GM19099 (cell line): ENCODE data around the gene ETS1.

Source experiments
- POLR2A ChIP-seq: IDR thresholded peaks from 3 replicates; pipeline ENCODE4 v1.6.1; 2011; ENCODE audit warnings: low read depth; ENCODE audit not compliant: insufficient read length; ENCODE audit errors: extremely low read depth

Gene ETS1

DNA sequence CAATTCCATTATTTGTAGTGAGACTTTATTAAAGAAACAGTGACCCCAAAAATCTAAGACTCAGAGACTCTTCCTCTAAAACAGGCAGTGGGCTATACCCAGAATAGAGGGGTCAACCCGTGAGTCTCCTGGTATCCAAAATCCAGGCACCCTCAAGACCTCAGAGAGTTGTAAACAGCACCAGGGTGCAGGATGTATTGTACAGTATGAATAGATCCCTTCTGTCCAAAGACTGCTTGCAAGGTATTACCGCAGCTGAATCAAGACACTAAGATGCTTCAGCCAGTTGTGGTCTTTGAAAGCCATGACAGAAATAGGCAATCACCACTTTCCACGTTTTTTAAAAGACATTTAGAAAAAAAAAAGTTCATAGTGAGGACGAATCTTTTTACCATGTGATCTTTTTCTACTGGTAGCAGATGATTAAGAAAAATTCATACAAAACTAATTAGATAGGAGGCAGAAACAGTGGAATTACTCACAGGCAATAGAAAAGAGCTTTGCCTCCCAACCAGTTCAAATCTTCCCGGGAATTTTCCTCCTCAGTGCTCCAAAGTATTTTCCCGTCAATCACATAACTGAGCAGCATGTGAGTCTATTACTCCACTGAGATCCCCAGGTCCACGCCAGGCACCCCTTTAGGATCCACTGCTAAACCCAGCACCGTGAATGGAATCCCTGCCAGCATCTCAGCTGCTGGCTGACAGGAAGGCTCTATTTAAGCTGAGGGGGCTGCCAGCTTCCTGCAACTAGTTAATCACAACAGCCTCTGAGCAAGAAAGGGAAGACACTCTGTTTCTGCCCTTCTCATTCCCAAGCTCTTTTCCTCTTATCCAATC lies 113.1 kb downstream of the ETS1 start:
- no peak for TF ChIP-seq POLR2A

- peak; percentile 19 for TF ChIP-seq POLR2A
Observed at GRCh38 chr11:128473636-128474035, 113.7 kb downstream of the ETS1 start.

GRCh38 chr11:128472128-128473089 lies 114.9 kb downstream of the ETS1 start:
- no peak for TF ChIP-seq POLR2A

- TF ChIP-seq POLR2A = peak; percentile 43
Observed at GRCh38 chr11:128471138-128471661, 116.2 kb downstream of the ETS1 start.

- no peak for TF ChIP-seq POLR2A
Observed at GRCh38 chr11:128470081-128470480, 117.3 kb downstream of the ETS1 start.

GRCh38 chr11:128469220-128469619 lies 118.1 kb downstream of the ETS1 start:
- TF ChIP-seq POLR2A = no peak

DNA sequence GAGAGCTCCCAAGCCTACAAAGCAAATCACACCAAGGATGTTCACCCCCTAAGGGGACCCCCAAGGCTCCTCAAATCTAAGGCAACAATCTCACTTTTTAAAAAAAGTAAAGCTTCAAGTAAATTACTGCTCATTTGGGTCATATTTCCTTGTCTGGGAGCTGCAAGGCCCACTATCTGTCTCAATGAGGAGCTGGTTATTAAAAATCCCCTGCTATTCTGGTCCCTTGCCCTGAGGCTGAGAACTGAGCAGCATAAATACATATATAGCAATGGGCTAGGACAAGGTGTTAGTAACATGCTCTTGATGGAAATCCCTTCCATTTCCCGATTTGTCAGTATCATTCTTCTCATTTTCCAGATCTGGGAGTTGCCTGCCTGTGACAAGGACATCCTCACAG lies 119.2 kb downstream of the ETS1 start:
- TF ChIP-seq POLR2A = no peak

DNA sequence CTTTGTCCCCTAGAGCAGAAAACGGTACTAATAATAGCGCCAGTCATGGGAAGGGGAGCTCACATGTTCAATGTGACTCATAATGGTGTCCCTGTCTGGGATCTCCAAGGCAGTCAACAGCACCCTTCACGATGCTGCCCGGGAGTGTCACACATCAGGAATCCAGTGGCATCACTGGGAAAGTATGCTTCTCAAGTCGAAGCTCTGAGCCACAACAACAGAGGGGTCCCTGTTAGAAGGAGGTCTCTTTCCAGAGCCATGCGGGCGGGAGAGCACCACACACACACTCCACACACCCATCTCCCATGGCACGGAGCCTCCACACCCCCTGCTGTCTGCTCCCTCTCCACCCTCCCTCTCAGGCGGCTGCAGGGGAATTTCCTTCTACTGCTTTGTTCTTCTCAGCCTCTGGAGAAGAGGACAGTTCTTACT lies 119.7 kb downstream of the ETS1 start:
- no peak for TF ChIP-seq POLR2A

DNA sequence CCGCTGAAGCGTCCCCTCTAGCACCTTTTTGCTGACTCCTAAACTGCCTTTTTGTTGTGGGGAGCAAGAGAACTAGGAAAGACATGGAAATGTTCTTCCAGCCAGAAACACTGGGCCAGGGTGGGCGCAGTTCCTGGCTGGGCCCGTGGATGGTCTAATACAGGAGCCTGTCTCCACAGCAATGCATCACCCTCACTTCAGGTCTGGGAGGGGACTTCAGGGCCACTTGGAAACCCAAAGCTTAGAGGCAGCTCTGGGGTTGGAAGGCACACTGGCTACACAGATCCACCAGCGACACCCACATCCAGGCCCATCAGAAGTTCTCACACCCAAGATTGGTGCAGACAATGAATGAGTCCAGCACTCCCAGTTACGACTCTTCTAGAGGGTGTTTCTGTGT lies 120.3 kb downstream of the ETS1 start:
- no peak for TF ChIP-seq POLR2A

DNA sequence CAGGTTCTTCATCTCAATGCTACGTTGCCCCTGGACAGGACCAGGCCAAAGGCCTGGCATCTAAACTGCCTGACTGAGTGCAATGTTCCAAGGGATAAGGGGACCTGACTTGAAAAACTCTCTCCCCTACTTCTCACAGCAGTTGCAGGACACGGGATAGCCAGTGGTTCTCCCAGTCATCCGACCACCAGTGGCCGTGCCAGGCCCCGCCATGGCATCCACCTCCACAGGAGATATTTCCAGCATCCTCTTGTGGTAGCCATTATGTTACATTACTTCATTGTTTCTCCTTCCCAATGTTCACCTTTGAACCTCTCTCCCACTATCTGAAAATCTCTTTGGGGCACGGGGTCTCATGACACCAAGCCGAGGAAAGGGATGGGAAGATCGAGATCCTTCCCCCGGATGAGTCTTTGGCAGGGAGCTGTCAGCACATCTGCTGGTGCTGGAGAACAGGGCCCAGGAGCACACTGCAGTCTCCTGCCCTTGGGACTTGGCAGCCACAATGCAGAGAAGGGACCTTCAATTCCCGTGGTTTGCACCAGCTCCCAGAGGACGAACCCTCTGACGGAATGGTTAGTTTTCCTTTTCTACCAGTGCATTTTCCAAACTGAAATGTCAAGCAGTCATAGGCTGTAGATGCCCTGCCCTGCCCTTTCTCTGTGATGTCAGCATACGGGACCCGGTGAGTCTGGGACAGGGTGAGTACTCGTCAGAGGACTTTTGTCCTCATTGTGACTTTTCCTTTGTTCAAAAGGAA lies 121.2 kb downstream of the ETS1 start:
- no peak for TF ChIP-seq POLR2A

GRCh38 chr11:128465531-128465930 lies 121.8 kb downstream of the ETS1 start:
- no peak for TF ChIP-seq POLR2A

GRCh38 chr11:128464878-128465450 lies 122.4 kb downstream of the ETS1 start:
- no peak for TF ChIP-seq POLR2A

DNA sequence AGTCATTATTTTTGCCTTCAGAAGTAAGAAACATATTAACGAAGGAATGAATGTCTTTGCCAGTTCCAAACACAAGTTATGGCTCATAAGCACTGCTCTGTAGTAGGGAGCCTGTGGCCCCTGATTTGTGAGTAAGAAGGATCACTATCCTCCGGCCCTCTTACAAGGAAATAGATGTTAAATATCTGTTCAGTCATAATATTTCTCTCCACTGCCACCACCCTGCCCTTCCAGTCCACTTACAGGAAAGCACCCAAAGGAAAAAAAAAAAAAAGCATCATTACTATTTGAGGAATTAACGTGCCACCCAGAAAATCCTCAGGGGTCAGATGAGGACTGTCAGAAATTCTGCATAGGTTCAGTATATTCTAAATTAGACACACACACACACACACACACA lies 123.4 kb downstream of the ETS1 start:
- TF ChIP-seq POLR2A = no peak

GRCh38 chr11:128463371-128463829 lies 124.0 kb downstream of the ETS1 start:
- TF ChIP-seq POLR2A = no peak

DNA sequence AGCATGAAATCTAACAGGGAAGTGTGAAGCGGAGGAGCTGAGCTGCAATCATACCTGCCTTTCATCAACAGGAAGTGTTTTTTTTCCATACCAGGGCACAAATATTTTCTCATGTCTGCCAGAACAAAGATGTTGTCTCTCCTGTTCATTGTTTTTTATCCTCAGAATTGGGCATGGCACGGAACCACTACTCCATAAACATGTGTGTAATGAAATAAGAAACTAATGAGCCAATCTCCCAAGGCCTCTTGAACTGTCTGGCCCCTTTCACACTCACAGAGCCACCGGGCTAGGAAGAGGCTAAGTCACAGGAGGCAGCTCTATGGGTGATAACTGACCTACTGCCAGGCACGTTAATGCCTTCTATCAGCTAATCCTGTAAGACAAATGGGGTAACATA lies 124.4 kb downstream of the ETS1 start:
- TF ChIP-seq POLR2A = no peak

DNA sequence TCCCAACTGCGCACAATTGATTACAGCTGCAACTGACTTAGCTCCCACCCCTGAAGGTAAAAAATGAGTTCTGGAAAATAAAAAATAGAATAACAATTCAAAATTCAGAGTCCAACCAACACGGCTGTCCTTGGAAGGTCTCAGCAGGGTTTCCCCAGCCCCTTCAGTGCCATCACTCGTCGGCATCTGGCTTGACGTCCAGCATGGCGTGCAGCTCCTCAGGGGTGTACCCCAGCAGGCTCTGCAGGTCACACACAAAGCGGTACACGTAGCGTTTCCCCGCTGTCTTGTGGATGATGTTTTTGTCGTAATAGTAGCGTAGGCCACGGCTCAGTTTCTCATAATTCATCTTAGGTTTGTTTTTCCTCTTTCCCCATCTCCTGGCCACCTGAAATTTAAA lies 125.2 kb downstream of the ETS1 start:
- TF ChIP-seq POLR2A = no peak
